OCI-LY1 (cell line): Measurements from ENCODE around the gene OLIG1.

ENCODE experiments used
- EZH2 ChIP-seq: fragments of 200-600 bp; sonication (generic), shearing (Covaris generic); IDR thresholded peaks from 2 replicates; pipeline ENCODE4 v1.8.0; 2017; ENCODE audit warnings: borderline replicate concordance, mixed run types, mild to moderate bottlenecking, antibody characterized with exemption, low read length, moderate library complexity, mixed read lengths
- TF ChIP-seq, protein P1 (sequence below): fragments of 200-600 bp; sonication (generic), shearing (Covaris generic); IDR thresholded peaks from 2 replicates; pipeline ENCODE4 v1.5.1; 2017; ENCODE audit warnings: mild to moderate bottlenecking, antibody characterized with exemption, low read length, moderate library complexity, mixed read lengths

DNA sequence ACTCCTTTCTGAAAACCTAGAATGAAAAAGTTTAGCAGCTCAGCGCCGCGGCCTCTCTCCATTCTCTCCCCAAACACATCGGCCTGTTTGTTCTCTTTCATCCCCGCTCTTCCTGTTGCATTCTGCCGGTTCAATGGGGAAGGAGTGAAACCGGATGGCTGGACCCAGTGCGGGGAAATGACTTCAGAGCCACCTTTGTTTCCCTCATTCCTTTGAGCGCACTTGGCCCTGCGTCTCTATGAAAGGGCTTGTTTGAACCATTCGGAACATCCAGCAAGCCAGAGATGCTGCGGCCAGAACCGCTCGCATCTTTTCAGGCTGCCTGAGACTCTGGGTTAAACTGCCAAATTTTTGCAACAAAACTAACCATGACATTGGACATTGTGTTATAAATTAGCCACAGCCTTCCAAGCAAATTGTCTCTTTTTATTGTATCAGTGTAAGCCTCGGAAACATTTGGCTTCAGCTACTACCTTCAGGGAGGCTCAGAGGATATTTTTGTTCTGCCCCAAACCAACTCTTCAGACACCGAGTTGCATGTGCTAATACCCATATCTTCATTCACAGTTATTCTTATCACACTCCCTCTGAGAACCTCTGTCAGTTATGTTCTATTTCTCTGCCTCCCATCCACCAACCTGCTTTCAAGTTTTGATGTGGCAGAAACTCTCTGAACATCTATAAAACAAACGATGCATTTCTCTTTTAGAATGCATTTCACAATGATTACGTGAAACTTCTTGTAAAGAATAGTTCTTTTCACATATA lies 5.1 kb upstream of the OLIG1 start:
- TF ChIP-seq, protein P1, sequence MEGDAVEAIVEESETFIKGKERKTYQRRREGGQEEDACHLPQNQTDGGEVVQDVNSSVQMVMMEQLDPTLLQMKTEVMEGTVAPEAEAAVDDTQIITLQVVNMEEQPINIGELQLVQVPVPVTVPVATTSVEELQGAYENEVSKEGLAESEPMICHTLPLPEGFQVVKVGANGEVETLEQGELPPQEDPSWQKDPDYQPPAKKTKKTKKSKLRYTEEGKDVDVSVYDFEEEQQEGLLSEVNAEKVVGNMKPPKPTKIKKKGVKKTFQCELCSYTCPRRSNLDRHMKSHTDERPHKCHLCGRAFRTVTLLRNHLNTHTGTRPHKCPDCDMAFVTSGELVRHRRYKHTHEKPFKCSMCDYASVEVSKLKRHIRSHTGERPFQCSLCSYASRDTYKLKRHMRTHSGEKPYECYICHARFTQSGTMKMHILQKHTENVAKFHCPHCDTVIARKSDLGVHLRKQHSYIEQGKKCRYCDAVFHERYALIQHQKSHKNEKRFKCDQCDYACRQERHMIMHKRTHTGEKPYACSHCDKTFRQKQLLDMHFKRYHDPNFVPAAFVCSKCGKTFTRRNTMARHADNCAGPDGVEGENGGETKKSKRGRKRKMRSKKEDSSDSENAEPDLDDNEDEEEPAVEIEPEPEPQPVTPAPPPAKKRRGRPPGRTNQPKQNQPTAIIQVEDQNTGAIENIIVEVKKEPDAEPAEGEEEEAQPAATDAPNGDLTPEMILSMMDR: no peak
- TF ChIP-seq EZH2: no peak
